K562 treated with DMSO at 1 percent for 4 hours (cell line): ENCODE results near the gene ZNF678. TPM values are rescaled to one million over a fixed set of nuclear protein-coding genes. Genes with fewer than 3 reads are reported as not detected.

Experiments
- total RNA-seq: library from RNA; unstranded; fragments of 300-600 nt; gene quantifications from 2 replicates; pipeline ENCODE4 v1.2.3, GENCODE V29; 2022; ENCODE audit not compliant: insufficient read depth

ZNF678 gene
- total RNA-seq = 0.91 and 6.2 TPM in 2 replicates

DNA sequence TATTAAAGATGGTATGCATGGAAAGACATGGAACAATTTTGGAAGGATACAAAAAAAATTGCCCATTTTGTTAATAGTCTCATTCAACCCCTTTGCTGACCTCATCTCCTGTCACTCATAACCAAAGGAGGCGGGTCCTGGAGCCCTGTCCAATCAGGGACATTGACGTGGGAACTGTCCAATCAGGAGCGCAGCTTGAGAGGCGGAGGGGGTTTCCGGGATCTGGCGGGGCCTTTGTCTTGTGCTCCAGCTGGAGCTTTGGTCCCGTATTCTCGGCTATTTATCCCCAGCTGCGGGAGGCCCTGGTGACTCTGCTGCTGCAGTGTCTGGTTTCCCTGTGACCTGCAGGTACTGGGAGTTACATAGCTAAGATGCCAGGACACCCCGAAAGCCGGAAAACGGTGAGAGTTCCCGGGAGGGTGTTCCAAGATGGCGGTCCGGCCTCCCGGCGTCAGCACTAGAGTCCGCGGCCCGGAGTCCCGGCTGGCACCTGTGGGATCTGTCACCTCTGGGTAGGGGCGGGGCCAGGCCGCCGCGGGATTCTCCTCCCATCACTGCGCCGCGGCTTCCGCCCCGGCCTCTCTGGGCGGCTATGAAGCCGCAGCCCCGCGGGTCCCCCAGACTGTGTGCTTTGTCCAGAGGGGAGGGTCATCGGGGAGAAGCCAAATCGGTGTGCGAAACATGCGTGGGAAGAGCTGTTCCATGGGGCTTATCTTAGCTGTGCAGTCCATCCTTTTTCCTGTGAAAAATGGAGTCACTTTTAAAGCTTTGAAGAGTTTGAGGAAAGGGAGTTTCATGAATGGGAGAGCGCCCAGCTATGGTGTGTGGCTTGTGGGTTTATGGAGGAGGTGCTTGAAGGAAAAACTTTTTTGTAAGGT lies at the start of gene ZNF678:
Gene ZNF678, plus strand, starts transcription at position 233 of the 878 bp plus-strand sequence. CDS start 87,436 bp downstream, outside the sequence.

Other genes with a start within 250 kb of the ZNF678 start
- gene CDC42BPA, start 245.1 kb upstream of the ZNF678 start, total RNA-seq = 26.1 and 31.8 TPM in 2 replicates
- gene JMJD4, start 171.7 kb downstream of the ZNF678 start, total RNA-seq = 5.6 and 5.8 TPM in 2 replicates
- 45.0 and 48.2 TPM in 2 replicates for gene SNAP47, start 171.9 kb downstream of the ZNF678 start, total RNA-seq